Fibroblast of mammary gland (primary cell): Measurements from ENCODE around the gene ARHGAP32.

Source experiments
- DNase-seq: peaks from one replicate; pipeline ENCODE4 v3.0.0-alpha.2; 2010; ENCODE audit warnings: low read depth
- H3K4me3 ChIP-seq: 2 replicates; pipeline ENCODE4 v1.5.1; 2011; ENCODE audit warnings: low read depth, mild to moderate bottlenecking, low read length, moderate library complexity; ENCODE audit not compliant: control insufficient read depth
- CTCF ChIP-seq: conservative IDR thresholded peaks from 2 replicates; pipeline ENCODE4 v1.5.1; 2011; ENCODE audit warnings: low read depth, low read length, inconsistent platforms; ENCODE audit not compliant: control insufficient read depth, insufficient read depth

Gene ARHGAP32

GRCh38 chr11:129215506-129216245 lies 23.6 kb upstream of the ARHGAP32 start:
- TF ChIP-seq CTCF = no peak
- no peak for DNase-seq
- H3K4me3 ChIP-seq = no peak overlapping the region

- no peak for DNase-seq
- no peak for TF ChIP-seq CTCF
- H3K4me3 ChIP-seq = no peak overlapping the region
Measured at GRCh38 chr11:129214710-129215295, 22.7 kb upstream of the ARHGAP32 start.

GRCh38 chr11:129213261-129213660 lies 21.1 kb upstream of the ARHGAP32 start:
- no peak for TF ChIP-seq CTCF
- H3K4me3 ChIP-seq = no peak overlapping the region
- no peak for DNase-seq

GRCh38 chr11:129211397-129211796 lies 19.3 kb upstream of the ARHGAP32 start:
- no peak for TF ChIP-seq CTCF
- no peak for DNase-seq

GRCh38 chr11:129210831-129211181 lies 18.7 kb upstream of the ARHGAP32 start:
- no peak overlapping the region for H3K4me3 ChIP-seq
- no peak for DNase-seq
- no peak for TF ChIP-seq CTCF

More at GRCh38 chr11:129211397-129211796, 19.3 kb upstream of the ARHGAP32 start:
- no peak overlapping the region for H3K4me3 ChIP-seq

GRCh38 chr11:129209891-129210830 lies 18.0 kb upstream of the ARHGAP32 start:
- no peak for DNase-seq
- no peak for TF ChIP-seq CTCF
- no peak overlapping the region for H3K4me3 ChIP-seq
